GM11168 (cell line): ENCODE data around the gene PRPF8.
"Not testable (repeated sequence)": the region's sequence is repeated elsewhere in the genome, so short reads cannot be mapped to it uniquely, and the experiment has no call there.

Experiments
- in situ Hi-C: fragments of 300-500 bp; cut with MboI; formaldehyde crosslinking; loops from one replicate; pipeline ENCODE4 v1.12.0; 2022; ENCODE audit warnings: low sequenced_read_pairs; ENCODE audit not compliant: unreplicated experiment

Gene PRPF8

DNA sequence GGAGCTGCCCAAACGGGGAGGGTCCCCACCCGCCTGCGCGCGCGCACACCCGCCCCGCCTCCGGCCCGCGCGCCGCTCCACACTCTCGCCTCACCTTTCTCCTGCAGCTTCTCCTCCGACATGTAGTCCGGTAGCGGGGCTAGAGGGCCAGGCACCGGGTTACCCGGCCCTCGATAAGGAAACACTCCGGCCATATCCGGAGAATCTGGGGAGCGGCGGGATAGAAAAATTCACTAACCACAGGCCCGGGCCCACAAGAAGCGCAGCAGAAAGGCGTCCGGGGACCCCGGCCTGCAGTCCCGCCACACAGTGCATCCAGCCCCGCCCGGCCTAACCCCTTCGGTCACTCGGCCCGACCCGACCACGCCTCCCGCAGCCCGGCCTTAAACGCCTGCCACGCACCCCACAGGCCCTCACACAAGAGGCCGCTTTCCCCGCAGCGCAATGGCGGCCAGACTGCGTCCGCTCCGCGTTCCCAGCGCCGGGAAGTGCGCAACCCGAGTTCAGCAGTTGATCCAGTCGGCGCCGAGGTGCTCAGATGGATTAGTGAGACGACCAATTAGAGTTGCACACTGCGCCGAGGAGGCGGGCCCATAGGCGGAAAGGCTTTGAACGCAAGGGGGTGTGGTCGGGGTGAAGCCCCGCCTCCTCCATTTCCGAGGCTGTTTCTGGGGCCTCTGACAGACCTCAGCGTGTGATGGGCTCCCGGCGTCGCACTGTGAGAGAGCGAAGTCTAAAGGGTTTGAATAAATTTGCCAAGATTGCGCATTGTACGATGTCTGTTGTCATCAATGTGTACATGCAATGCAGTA is at the start of gene PRPF8:
Gene PRPF8 (minus strand): TSS at position 490 of the 812 bp plus-strand sequence. CDS start 296 bp downstream, at position 194.
- in situ Hi-C loops = no loop called here

DNA sequence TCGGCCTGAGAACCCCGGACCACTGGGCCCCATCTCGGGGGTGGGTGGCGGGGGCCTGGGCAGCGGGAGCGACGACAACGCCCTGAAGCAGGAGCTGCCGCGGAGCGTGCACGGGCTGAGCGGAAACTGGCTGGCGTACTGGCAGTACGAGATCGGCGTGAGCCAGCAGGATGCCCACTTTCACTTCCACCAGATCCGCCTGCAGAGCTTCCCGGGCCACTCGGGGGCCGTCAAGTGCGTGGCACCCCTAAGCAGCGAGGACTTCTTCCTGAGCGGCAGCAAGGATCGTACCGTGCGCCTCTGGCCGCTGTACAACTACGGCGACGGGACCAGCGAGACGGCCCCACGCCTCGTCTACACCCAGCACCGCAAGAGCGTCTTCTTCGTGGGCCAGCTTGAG is 49.1 kb upstream of the PRPF8 start:
- in situ Hi-C loops = no loop called here

DNA sequence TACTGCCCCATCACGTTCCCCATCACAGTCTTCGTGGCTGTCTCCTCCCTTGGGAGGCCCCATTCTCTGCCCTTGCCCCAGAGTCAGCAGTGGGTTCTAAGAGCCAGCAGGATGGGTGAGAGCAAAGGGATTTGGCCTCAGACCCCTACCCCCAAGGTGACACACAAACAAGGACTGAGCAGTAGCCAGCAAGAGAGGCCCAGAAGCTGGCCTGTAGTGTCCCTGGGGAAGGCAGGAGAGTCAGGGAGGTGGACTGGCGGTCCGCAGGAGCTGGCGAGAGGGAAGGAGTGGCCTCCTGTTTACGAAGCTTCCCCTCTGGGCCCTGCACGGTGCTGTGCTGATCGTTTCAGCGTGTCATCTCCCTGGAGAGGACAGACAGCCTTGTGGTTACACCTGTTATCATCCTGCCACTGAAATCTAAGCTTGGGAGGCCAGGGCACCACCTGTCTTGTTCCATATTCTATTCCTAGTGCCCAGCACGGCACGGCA is 48.2 kb upstream of the PRPF8 start:
- in situ Hi-C loops = no loop called here

DNA sequence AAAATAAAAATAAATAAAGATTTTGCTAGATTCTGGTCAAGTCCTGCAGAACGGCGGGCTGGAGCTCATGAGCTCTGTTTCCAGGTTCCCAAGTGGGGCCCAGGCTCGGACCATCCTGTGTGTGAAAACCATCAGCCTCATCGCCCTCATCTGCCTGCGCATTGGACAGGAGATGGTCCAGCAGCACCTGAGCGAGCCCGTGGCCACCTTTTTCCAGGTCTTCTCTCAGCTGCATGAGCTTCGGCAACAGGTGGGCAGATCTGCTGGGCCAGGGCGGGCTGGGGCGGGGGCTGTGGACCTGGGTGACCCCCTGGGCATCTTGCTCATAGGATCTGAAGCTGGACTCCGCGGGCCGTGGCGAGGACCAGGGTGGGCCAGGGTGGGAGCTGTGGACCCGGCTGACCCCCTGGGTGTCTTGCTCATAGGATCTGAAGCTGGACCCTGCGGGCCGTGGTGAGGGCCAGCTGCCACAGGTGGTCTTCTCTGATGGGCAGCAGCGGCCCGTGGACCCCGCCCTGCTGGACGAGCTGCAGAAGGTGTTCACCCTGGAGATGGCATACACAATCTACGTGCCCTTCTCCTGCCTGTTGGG is 47.7 kb upstream of the PRPF8 start:
- in situ Hi-C loops = no loop called here

DNA sequence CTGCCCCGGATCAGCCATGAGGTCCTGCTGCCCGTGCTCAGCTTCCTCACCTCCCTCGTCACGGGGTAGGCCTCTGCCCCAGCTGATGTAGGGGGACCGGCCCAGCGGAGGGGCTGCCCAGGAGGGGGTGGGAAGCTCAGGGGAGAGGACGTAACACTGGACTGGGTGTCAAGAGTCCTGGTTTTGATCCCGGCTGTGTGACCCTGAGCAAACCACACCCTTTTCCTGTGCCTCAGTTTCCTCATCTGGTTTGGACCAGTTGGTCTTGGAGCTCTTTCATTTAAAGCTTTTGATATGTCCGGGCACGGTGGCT is 46.5 kb upstream of the PRPF8 start:
- in situ Hi-C loops = no loop called here

DNA sequence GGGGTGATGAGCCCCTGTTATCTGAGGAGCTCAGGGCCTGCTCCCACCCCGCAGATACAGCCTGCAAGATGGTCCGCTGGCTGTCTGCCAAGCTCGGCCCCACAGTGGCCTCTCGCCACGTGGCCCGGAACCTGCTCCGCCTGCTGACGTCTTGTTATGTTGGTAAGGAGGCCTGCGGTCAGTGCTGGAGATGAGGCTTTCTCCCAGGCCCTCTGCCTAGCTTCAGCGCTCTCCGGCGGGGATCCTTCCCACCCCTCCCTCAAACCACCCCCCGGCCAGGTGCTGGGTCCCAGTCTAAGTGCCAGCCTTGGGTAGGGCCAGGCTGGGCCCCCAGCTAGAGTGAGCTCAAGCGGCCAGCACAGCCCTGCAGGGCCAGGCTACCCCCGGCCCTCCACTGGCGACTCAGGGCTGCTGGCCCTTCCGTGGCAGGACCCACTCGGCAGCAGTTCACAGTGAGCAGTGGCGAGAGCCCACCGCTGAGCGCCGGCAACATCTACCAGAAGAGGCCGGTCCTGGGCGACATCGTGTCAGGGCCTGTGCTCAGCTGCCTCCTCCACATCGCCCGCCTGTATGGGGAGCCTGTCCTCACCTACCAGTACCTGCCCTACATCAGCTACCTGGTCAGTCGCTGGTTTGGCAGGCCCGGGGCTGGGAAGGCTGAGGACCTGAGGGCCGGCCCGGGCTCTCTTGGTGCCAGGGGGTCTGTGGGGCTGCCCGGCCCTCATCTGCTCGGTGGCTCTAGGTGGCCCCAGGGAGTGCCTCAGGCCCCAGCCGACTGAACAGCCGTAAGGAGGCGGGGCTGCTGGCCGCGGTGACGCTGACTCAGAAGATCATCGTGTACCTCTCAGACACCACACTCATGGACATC is 45.9 kb upstream of the PRPF8 start:
- in situ Hi-C loops = no loop called here

DNA sequence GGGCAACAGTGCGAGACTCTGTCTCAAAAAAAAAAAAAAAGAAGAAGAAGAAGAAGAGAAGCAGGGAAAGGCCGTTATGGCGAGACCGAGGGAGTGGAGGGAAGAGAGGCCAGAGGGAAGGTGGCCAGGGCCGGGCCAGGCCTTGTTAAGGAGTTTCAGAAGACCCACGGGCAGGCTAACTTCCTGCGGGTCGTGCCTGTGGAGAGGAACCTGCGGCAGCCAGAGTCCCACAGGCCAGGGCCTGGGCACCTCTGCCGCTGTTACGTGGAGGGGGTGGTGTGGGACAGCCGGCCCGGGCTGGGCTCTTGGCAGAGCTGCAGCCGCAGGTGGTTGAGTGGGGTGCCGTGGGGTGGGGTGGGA is 45.3 kb upstream of the PRPF8 start:
- in situ Hi-C loops = no loop called here

DNA sequence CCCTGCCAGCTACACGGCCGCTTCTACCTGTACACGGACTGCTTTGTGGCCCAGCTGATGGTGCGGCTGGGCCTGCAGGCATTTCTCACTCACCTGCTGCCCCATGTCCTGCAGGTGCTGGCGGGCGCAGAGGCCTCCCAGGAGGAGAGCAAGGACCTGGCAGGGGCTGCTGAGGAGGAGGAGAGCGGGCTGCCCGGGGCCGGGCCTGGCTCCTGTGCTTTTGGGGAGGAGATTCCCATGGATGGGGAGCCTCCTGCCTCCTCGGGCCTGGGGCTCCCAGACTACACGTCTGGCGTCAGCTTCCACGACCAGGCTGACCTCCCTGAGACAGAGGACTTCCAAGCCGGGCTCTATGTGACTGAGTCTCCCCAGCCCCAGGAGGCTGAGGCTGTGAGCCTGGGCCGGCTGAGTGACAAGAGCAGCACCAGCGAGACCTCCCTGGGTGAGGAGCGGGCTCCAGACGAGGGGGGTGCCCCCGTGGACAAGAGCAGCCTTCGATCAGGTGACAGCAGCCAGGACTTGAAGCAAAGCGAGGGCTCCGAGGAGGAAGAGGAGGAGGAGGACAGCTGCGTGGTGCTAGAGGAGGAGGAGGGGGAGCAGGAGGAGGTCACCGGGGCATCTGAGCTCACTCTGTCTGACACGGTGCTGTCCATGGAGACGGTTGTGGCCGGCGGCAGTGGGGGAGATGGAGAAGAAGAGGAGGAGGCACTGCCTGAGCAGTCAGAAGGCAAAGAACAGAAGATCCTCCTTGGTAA is 43.4 kb upstream of the PRPF8 start:
- in situ Hi-C loops = no loop called here

DNA sequence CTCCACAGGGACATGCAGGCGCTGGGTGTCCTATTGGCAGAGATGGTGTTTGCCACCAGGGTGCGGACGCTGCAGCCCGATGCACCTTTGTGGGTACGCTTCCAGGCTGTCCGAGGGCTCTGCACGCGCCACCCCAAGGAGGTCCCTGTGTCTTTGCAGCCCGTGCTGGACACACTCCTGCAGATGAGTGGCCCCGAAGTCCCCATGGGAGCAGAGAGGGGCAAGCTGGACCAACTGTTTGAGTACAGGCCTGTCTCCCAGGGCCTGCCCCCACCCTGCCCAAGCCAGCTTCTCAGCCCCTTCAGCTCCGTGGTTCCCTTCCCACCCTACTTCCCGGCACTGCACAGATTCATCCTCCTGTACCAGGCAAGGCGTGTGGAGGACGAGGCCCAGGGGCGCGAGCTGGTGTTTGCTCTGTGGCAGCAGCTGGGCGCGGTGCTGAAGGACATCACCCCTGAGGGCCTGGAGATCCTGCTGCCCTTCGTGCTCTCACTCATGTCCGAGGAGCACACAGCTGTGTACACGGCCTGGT is 42.7 kb upstream of the PRPF8 start:
- in situ Hi-C loops = no loop called here

DNA sequence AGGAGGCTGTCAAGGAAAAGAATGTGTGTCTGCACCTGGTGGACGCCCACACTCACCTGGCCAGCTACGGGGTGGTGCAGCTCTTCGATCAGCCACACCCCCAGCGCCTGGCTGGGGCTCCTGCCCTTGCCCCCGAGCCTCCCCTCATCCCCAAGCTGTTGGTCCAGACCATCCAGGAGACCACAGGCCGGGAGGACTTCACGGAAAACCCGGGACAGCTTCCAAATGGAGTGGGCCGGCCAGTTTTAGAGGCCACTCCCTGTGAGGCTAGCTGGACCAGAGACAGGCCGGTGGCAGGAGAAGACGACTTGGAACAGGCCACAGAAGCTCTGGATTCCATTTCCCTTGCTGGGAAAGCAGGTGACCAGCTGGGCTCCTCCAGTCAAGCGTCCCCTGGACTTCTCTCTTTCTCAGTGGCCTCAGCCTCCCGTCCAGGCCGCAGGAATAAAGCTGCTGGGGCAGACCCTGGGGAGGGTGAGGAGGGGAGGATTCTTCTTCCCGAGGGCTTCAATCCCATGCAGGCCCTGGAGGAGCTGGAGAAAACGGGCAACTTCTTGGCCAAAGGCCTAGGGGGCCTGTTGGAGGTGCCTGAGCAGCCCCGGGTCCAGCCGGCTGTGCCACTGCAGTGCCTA is 42.1 kb upstream of the PRPF8 start:
- in situ Hi-C loops = no loop called here

DNA sequence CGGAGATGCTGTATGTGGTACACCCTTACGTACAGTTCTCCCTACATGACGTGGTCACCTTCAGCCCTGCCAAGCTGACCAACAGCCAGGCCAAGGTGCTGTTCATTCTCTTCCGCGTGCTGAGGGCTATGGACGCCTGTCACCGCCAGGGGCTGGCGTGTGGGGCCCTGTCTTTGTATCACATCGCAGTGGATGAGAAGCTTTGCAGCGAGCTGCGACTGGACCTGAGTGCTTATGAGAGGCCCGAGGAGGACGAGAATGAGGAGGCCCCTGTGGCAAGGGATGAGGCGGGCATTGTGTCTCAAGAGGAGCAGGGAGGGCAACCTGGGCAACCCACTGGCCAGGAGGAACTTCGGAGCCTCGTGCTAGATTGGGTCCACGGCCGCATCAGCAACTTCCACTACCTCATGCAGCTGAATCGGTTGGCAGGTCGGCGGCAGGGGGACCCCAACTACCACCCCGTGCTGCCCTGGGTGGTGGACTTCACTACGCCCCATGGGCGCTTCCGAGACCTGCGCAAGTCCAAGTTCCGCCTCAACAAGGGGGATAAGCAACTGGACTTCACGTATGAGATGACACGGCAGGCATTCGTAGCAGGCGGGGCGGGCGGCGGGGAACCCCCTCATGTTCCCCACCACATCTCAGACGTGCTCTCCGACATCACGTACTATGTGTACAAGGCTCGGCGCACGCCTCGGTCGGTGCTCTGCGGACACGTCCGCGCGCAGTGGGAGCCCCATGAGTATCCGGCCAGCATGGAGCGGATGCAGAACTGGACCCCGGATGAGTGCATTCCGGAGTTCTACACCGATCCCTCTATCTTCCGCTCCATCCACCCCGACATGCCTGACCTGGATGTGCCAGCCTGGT is 41.2 kb upstream of the PRPF8 start:
- in situ Hi-C loops = no loop called here

DNA sequence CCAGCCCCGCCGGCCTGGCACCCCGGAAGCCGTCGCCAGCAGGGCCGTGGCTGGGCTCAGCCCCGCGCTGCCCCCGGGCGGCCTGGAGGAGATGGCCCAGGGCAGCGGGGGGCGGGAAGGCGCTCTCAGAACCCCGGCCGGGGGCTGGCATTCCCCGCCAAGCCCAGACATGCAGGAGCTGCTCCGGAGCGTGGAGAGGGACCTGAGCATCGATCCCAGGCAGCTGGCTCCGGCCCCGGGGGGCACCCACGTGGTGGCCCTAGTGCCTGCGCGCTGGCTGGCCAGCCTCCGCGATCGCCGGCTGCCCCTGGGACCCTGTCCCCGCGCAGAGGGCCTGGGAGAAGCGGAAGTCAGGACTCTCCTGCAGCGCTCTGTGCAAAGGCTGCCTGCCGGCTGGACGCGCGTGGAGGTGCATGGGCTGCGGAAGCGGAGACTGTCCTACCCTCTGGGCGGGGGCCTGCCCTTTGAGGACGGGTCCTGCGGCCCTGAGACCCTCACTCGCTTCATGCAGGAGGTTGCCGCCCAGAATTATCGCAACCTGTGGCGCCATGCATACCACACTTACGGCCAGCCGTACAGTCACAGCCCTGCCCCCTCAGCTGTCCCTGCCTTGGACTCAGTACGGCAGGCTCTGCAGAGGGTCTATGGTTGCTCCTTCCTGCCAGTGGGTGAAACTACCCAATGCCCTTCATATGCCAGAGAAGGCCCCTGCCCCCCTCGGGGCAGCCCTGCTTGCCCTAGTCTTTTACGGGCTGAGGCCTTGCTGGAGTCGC is 40.4 kb upstream of the PRPF8 start:
- in situ Hi-C loops = no loop called here

DNA sequence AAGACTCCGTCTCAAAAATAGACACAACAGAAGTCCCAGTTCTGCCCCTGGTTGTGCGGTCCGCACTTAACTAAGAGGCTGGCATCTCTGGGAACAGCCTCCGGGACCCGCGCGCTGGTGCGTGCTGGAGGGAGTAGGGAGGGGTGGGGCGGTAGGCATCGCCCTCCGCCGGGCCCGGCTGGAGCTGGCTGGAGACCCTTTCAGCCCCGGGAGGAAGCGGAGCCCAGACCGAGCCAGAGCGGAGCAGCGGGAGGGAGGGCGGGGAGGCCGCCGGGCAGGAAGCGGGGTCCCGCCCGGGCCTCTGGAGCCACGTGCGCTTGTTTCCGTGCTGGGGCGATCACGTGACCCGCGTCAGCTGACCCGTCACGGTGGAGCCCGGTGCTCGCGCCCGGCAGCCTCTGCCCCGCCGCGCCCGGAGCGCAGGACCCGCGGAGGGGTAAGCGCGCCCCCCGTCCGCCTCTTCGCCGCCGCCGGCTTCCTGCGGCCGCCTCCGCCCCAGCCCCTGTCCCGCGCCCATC is 39.7 kb upstream of the PRPF8 start, which contains the start of gene WDR81:
Gene WDR81 (plus strand): TSS at position 354 of the 518 bp plus-strand sequence. CDS start 256 bp downstream, outside the sequence.
- in situ Hi-C loops = no loop called here

DNA sequence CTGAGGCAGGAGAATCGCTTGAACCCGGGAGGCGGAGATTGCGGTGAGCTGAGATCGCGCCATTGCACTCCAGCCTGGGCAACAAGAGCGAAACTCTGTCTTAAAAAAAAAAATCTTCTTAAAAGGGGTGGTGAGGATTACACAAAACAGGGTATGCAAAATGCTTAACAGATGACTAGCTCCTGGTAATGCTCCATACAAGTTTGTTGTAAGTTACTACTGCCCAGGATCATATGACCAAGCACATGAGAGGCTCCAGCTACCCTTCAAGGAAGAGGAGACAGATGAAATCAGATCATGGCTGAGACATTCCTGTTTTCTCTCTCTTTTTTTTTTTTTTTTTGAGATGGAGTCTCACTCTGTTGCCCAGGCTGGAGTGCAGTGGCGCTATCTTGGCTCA is 37.4 kb upstream of the PRPF8 start:
- in situ Hi-C loops = not testable (repeated sequence)

DNA sequence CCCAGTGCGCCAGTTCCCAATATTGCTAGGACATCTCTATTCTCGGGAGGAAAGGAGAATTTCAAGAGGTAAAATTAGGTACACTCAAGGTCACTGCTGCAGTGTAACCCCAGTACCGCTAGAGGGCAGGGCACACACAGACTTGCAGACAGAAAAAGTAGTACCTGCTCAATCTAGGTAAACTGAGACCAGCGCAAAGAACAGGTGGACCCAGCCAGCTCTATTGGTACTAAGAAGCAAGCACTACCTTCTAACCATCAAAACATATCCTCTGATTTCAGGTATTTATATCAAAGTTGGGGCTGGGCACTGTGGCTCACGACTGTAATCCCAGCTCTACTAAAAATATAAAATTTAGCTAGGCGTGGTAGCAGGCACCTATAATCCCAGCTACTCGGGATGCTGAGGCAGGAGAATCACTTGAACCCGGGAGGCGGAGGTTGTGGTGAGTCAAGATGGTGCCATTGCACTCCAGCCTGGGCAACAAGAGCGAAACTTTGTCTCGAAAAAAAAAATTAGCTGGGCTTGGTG is 36.3 kb upstream of the PRPF8 start:
- in situ Hi-C loops = no loop called here

DNA sequence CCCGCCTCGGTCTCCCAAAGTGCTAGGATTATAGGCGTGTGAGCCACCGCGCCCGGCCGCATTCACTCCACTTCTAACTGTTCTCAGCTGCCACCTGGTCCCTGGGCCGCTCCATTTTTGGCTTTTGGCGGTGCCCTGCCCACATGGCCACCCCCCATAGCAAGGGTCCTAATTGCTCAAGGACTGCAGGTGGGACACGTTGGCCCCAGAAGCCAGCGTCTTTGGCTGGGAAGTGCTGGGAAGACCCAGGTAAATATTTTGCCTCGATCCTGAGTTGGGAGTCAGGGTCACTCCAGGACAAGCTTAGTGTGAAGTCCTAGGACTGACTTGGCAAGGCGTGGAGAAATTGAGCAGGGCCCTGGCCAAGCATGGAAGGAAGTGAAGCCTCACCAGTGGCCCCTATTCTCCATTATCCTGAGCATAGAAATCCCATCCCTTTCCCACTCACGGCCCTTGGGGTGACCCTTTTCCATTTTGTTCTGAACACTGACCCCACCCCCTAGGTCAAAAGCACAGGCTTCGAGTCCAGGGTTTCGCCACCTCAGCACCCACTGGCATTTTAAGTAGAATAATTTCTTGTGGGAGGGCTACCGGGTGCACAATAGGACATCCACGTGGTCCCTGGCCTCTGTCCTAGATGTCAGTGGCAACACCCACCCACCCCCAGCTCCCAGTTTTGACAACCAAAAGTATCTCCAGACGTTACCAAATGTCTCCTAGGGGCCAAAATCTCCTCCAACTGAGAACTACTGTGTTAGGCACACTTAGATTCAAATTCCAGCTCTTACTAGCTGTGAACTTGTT is 33.9 kb upstream of the PRPF8 start:
- in situ Hi-C loops = no loop called here
